ENCODE data around the gene NFATC2. TPM values are rescaled to one million over a fixed set of nuclear protein-coding genes. Genes with fewer than 3 reads are reported as not detected.

Gene NFATC2
- total RNA-seq, 1 donor from 2014 or later: 1.9 TPM

DNA sequence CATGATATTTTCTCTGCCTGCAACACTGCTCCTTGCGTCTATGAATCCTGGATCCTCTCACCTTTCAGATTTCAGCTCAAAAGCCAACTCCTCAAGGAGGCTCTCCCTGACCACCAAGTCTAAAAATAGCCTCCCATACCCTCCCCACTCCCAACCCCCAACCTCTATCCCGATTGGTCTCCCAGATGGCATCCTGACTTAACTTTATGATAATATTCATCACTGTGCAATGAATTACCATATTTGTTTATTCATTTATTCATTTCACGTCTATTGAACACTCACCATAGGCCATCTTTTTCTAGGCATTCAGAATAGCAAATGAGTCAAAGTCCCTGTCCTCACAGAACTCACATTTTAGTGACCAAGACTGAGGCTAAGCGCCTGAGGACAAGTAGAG lies 42.6 kb upstream of the NFATC2 start:
- no peaks in the 10 kb centered on the region for H3K27me3 Mint-ChIP-seq (ENCODE audit: low read depth)
- TF ChIP-seq, protein P1, sequence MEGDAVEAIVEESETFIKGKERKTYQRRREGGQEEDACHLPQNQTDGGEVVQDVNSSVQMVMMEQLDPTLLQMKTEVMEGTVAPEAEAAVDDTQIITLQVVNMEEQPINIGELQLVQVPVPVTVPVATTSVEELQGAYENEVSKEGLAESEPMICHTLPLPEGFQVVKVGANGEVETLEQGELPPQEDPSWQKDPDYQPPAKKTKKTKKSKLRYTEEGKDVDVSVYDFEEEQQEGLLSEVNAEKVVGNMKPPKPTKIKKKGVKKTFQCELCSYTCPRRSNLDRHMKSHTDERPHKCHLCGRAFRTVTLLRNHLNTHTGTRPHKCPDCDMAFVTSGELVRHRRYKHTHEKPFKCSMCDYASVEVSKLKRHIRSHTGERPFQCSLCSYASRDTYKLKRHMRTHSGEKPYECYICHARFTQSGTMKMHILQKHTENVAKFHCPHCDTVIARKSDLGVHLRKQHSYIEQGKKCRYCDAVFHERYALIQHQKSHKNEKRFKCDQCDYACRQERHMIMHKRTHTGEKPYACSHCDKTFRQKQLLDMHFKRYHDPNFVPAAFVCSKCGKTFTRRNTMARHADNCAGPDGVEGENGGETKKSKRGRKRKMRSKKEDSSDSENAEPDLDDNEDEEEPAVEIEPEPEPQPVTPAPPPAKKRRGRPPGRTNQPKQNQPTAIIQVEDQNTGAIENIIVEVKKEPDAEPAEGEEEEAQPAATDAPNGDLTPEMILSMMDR (conservative IDR thresholded peaks at IDR 0.05): no peak
- H3K27ac Mint-ChIP-seq (ENCODE audit: unreplicated experiment): no peak overlapping the region
- no peak for DNase-seq (ENCODE audit: low read depth, low spot score)
- H3K4me3 Mint-ChIP-seq: no peak overlapping the region
- H3K9me3 Mint-ChIP-seq: no peaks in the 10 kb centered on the region
- H3K4me1 Mint-ChIP-seq: no peaks in the 10 kb centered on the region
- no peaks in the 10 kb centered on the region for H3K36me3 Mint-ChIP-seq (ENCODE audit: low read depth)

DNA sequence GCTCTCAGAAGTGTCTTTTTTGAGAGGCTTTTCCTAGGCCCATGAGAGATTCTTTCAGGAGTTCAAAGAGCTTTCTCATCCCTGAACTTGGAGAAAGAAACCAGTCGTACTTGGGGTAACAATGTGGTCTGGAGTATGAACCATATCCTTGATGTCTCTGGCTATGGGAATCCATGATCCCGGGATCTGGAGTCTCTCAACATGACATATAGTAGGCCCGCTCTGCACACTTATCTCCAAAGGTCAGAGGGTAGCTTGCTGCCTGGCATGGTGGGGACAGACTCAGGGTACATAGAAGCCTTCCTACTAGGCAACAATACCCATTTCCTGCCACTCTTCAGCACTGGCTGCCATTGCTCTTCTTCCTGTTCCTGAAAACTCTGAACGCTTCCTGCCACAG lies 42.2 kb upstream of the NFATC2 start:
- Mint-ChIP-seq H3K9me3 (no peaks in the 10 kb centered on the region), H3K4me1 (no peaks in the 10 kb centered on the region), H3K4me3 (no peak overlapping the region), H3K36me3 (ENCODE audit: low read depth) (no peaks in the 10 kb centered on the region), H3K27ac (ENCODE audit: unreplicated experiment) (no peak overlapping the region), H3K27me3 (ENCODE audit: low read depth) (no peaks in the 10 kb centered on the region)
- TF ChIP-seq, protein P1 (conservative IDR thresholded peaks at IDR 0.05): no peak
- no peak for DNase-seq (ENCODE audit: low read depth, low spot score)

DNA sequence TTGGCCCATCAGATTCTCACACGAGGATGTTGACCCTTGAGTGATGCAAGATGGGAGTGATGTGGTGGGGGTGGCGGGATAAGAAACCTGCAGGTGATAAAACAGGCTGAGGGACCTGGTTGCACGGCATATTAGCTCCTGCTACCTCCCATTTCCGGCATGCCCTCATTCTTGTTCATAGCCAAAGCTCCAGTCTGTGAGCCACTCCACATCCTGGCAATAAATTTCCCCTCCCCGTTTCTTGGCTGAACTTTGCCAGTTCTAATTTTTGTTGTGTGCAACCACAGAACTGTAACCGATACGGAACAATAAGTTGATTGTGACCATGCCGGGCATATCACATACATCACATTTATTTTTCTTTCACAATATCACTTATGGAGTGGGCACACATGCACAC lies 41.6 kb upstream of the NFATC2 start:
- DNase-seq (ENCODE audit: low read depth, low spot score): no peak

DNA sequence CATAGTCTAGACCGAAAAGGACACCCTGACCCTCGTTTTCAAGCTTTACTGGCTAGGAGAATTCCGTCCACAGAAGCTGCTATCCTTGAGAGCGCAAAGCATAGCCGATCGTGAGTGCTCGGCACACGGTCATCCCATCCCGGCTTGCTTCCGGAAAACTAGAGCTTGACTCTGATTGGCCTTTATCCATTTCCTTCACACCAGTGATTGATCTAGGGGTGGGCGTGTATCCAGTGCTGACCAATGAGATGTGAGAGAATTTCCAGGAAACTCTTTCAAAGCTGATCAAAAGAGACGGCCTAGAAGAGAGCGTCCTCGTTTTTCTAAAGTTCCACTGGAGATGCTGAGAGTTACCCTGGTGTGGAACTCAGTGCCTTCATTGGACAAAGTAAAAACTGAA lies 41.0 kb upstream of the NFATC2 start:
- no peak for DNase-seq (ENCODE audit: low read depth, low spot score)
- H3K9me3 Mint-ChIP-seq: no peaks in the 10 kb centered on the region

More for the DNA sequence above, 41.6 kb upstream of the NFATC2 start:
- H3K36me3 Mint-ChIP-seq (ENCODE audit: low read depth): no peaks in the 10 kb centered on the region
- H3K9me3 Mint-ChIP-seq: no peaks in the 10 kb centered on the region
- H3K4me3 Mint-ChIP-seq: no peak overlapping the region
- TF ChIP-seq, protein P1 (conservative IDR thresholded peaks at IDR 0.05): no peak
- no peak overlapping the region for H3K27ac Mint-ChIP-seq (ENCODE audit: unreplicated experiment)
- no peaks in the 10 kb centered on the region for H3K4me1 Mint-ChIP-seq
- H3K27me3 Mint-ChIP-seq (ENCODE audit: low read depth): no peaks in the 10 kb centered on the region

DNA sequence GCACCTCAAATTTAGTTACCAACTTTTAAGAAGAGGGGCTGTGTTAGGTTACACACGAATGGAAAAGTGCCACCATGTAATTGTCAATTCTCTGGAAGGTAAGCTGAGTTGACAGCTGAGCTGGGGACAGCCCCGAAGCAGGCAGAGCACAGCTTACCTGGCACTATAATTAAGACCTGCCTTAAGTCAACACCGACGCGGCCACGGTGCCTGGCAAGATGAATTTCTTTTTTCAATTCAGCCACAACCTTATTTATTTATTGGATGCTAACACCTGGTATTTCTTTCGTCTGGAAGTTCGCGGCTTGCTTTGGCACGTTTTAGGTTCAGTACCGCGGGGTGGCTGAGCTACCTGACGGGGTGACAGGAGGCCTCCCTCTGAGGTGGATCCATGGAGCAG lies 40.6 kb upstream of the NFATC2 start:
- Mint-ChIP-seq H3K27me3 (ENCODE audit: low read depth) (no peaks in the 10 kb centered on the region), H3K27ac (ENCODE audit: unreplicated experiment) (no peak overlapping the region), H3K4me1 (no peaks in the 10 kb centered on the region), H3K9me3 (no peaks in the 10 kb centered on the region), H3K4me3 (no peak overlapping the region), H3K36me3 (ENCODE audit: low read depth) (no peaks in the 10 kb centered on the region)
- DNase-seq (ENCODE audit: low read depth, low spot score): no peak
- TF ChIP-seq, protein P1 (conservative IDR thresholded peaks at IDR 0.05): no peak

More for the DNA sequence above, 41.0 kb upstream of the NFATC2 start:
- TF ChIP-seq, protein P1 (conservative IDR thresholded peaks at IDR 0.05): no peak
- H3K4me3 Mint-ChIP-seq: no peak overlapping the region
- no peaks in the 10 kb centered on the region for H3K27me3 Mint-ChIP-seq (ENCODE audit: low read depth)
- H3K27ac Mint-ChIP-seq (ENCODE audit: unreplicated experiment): no peak overlapping the region
- no peaks in the 10 kb centered on the region for H3K4me1 Mint-ChIP-seq
- no peaks in the 10 kb centered on the region for H3K36me3 Mint-ChIP-seq (ENCODE audit: low read depth)

DNA sequence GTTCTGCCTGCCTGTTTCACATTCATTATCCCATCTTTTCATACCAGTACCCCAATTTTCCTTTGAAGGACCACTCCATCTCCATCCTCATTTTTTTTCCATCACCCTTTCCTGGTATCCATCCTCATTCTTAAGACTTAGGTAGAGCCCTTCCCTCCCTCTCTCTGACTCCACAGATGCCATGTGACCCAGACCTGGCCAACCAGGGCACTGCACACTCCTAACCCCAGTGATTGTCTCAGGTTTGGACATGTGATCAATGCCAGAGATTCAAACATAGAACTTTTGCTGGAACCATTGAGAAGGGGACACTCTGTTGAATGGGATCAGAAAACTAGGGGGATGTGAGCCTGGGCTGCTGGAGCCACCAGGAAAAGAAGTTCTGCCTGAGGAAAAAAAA lies 39.1 kb upstream of the NFATC2 start:
- Mint-ChIP-seq H3K27ac (ENCODE audit: unreplicated experiment) (no peak overlapping the region), H3K36me3 (ENCODE audit: low read depth) (no peaks in the 10 kb centered on the region), H3K4me3 (no peak overlapping the region), H3K4me1 (no peaks in the 10 kb centered on the region), H3K27me3 (ENCODE audit: low read depth) (no peaks in the 10 kb centered on the region), H3K9me3 (no peaks in the 10 kb centered on the region)
- no peak for DNase-seq (ENCODE audit: low read depth, low spot score)
- TF ChIP-seq, protein P1 (conservative IDR thresholded peaks at IDR 0.05): no peak
